Measurements from ENCODE around the gene BANP.
A peak's percentile ranks its signal among the peaks of the same experiment; 100 is the strongest.

Gene BANP

DNA sequence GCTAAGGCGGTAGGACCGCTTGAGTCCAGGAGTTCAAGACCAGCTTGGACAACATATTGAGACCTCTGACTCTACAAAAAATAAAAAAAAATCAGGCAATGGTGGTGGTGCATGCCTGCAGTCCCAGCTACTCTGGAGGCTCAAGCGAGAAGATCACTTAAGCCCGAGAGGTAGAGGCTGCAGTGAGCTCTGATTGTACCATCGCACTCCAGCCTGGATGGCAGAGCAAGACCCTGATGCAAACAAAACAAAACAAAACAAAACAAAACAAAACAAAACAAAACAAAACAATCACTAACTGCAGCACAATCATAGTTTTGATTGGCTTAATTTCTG lies 2.5 kb upstream of the BANP start:
- TF ChIP-seq, protein P1, sequence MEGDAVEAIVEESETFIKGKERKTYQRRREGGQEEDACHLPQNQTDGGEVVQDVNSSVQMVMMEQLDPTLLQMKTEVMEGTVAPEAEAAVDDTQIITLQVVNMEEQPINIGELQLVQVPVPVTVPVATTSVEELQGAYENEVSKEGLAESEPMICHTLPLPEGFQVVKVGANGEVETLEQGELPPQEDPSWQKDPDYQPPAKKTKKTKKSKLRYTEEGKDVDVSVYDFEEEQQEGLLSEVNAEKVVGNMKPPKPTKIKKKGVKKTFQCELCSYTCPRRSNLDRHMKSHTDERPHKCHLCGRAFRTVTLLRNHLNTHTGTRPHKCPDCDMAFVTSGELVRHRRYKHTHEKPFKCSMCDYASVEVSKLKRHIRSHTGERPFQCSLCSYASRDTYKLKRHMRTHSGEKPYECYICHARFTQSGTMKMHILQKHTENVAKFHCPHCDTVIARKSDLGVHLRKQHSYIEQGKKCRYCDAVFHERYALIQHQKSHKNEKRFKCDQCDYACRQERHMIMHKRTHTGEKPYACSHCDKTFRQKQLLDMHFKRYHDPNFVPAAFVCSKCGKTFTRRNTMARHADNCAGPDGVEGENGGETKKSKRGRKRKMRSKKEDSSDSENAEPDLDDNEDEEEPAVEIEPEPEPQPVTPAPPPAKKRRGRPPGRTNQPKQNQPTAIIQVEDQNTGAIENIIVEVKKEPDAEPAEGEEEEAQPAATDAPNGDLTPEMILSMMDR (IDR thresholded peaks at IDR 0.05) = no peak
- DNase-seq (ENCODE audit: low spot score) = no peak
- Histone ChIP-seq H3K27ac (no peak overlapping the region), H3K4me3 (no peak overlapping the region)

DNA sequence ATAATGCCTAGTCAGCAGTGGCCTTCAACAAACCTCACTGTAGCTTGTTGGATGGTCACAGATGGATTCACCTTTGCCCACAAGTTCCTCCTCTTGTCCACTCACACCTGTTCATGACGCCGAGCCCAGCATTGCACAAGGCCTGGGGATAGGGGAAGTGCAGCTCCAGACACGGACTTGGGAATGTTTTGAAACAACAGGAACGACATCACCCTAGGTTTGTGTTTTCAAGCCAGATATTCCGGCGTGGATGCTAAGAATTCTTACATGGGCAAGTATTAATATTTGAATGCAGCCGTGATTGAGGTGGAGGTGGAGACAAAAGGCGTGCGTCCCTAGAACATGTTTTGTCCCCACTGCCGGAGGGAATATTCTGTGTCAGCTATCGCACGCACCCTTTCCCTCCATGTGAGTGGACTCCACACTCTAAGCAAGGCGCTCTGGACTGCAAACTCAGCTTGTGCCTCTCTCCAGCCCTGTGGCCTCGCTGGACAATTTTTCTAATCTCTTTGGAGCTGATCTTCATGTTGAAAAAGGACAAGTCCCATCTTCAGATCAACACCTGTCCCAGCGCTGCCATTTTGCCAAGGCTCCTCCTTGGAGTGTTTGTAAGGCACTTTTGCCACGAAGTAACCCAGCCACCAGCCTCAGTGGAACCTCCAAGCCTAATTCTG lies 2.0 kb upstream of the BANP start:
- DNase-seq (ENCODE audit: low spot score) = no peak
- TF ChIP-seq, protein P1 (IDR thresholded peaks at IDR 0.05) = no peak
- H3K27ac ChIP-seq = no peak overlapping the region
- H3K4me3 ChIP-seq = no peak overlapping the region

DNA sequence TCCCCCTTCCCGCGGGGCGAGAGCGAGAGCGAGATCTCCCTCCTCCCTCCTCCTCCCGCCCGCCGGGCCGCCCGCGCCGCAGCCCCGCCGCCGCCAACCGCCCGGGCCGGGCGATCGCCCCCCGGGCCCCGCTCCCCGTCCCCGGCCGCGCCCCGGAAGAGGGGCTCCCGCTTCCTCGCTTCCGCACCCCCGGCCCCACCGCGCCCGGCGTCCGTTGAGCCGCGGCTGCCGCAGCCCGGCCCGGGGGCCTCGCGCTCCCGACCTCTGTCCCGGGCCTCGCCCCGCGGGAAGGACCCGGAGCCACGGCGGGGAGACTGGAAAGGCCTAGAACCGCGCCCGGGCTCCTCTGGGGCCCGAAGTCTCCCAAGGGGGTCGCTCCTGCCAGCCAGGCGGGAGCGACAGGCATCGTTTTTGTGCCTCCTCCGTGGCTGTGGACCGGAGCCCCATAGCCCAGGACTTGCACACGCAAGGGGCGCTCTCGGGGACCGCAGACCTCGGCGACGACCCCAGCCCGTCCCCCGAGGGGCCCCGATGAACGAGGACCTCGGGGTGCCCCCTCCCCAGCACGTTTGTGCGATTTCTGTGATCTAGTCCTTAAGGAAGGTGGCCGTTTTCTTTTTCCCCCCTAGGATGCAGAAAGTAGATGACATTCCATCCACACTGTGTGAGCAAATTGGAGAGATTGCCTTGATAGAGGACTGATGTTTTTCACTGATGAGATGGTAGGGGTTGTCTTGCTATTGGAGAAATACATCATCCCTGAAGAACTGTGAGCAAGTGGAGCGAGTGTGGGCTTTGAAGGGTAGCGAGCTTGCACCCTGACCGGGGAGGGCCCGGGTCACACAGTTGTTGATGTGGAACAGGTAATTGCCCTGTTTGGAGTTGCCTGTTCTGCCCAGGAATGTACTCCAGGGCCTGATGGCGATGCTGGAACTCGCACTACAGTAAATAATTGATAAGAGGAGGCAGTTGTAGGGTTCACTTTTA lies 611 bp downstream of the BANP start:
- DNase-seq (ENCODE audit: low spot score) = no peak
- H3K27ac ChIP-seq = peak overlapping the region; percentile 96 to 100
- TF ChIP-seq, protein P1 (IDR thresholded peaks at IDR 0.05) = no peak
- peak overlapping the region; percentile 94 for H3K4me3 ChIP-seq

DNA sequence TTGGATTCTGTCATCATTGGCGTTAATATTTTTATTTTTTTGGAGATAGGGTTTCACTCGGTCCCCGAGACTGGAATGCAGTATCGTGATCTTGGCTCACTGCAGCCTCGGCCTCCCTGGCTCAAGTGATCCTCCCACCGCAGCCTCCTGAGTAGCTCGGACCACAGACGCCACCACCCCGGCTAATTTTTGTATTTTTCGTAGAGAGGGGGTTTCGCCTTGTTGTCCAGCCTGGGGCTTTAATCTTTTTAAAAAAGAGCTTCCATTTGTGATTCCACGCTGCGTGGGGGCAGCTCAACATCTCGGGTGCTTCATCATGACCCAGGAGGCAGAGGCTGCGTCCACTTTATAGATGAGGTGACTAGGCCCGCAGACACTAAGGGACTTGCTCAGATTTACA lies 1.5 kb downstream of the BANP start:
- no peak for DNase-seq (ENCODE audit: low spot score)
- Histone ChIP-seq H3K4me3 (peak overlapping the region; percentile 94), H3K27ac (peak overlapping the region; percentile 96 to 100)
- TF ChIP-seq, protein P1 (IDR thresholded peaks at IDR 0.05) = no peak

- no peak for DNase-seq (ENCODE audit: low spot score)
These were observed 2.3 kb downstream of the BANP start for GRCh38 chr16:87953308-87954215.

DNA sequence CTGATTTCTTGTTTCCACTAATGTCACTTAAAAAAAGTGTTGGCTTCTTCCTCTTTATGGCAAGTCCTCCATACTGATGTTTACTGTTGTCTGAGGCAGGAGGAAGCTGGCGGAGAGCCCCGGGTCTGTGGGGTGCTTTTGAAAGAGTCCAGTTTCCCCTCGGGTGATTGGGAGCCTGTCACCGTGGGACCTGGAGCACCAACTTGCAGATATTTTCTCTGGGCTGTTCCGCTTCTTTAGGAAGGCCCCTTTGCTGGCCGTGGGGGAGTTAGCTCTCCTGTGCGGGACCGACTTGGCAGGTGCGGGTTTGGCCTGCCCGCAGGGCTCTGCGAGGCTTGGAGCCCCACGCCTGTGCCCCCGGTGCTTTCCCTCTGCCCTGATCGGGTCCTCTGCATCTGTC lies 3.1 kb downstream of the BANP start:
- no peak for DNase-seq (ENCODE audit: low spot score)
- Histone ChIP-seq H3K4me3 (no peak overlapping the region), H3K27ac (peak overlapping the region; percentile 22 to 61)
- TF ChIP-seq, protein P1 (IDR thresholded peaks at IDR 0.05) = no peak

More at GRCh38 chr16:87953308-87954215, 2.3 kb downstream of the BANP start:
- no peak overlapping the region for H3K4me3 ChIP-seq
- peak overlapping the region; percentile 22 to 61 for H3K27ac ChIP-seq
- TF ChIP-seq, protein P1 (IDR thresholded peaks at IDR 0.05) = no peak

All from coronary artery (tissue), 2 donors.